Measurements from ENCODE around the gene ACTBL2.

ACTBL2 gene

GRCh38 chr5:57493034-57493433 is 10.4 kb upstream of the ACTBL2 start:
- H3K4me1 ChIP-seq (ENCODE audit: control insufficient read depth, insufficient read depth, low read length, unreplicated experiment), result peaks cover 46% of the 10 kb centered on the region
- no peaks in the 10 kb centered on the region for H3K27me3 ChIP-seq (ENCODE audit: insufficient read depth, low read length)
- H3K27ac ChIP-seq (ENCODE audit: low read depth, low read length), result peak overlapping the region; percentile 11; the same call in 1 of the 2 replicates
- no peak overlapping the region for H2AFZ ChIP-seq (ENCODE audit: low read length, unreplicated experiment)
- H3K4me3 ChIP-seq (ENCODE audit: low read depth, low read length), result no peak overlapping the region
- no peaks in the 10 kb centered on the region for H3K36me3 ChIP-seq (ENCODE audit: insufficient read depth, low read length)
- no peaks in the 10 kb centered on the region for H3K79me2 ChIP-seq (ENCODE audit: control insufficient read depth, insufficient read depth, low read length, unreplicated experiment)

GRCh38 chr5:57492632-57493031 is 10.0 kb upstream of the ACTBL2 start:
- H3K79me2 ChIP-seq (ENCODE audit: control insufficient read depth, insufficient read depth, low read length, unreplicated experiment), result no peaks in the 10 kb centered on the region
- peaks cover 50% of the 10 kb centered on the region for H3K4me1 ChIP-seq (ENCODE audit: control insufficient read depth, insufficient read depth, low read length, unreplicated experiment)
- H3K27me3 ChIP-seq (ENCODE audit: insufficient read depth, low read length), result no peaks in the 10 kb centered on the region
- H2AFZ ChIP-seq (ENCODE audit: low read length, unreplicated experiment), result no peak overlapping the region
- peak overlapping the region; percentile 11; the same call in 1 of the 2 replicates for H3K27ac ChIP-seq (ENCODE audit: low read depth, low read length)
- H3K4me3 ChIP-seq (ENCODE audit: low read depth, low read length), result no peak overlapping the region
- H3K36me3 ChIP-seq (ENCODE audit: insufficient read depth, low read length), result no peaks in the 10 kb centered on the region

- H3K4me3 ChIP-seq (ENCODE audit: low read depth, low read length), result no peak overlapping the region
- peaks cover 54% of the 10 kb centered on the region for H3K4me1 ChIP-seq (ENCODE audit: control insufficient read depth, insufficient read depth, low read length, unreplicated experiment)
- H3K79me2 ChIP-seq (ENCODE audit: control insufficient read depth, insufficient read depth, low read length, unreplicated experiment), result no peaks in the 10 kb centered on the region
- no peak overlapping the region for H2AFZ ChIP-seq (ENCODE audit: low read length, unreplicated experiment)
- H3K27me3 ChIP-seq (ENCODE audit: insufficient read depth, low read length), result no peaks in the 10 kb centered on the region
- H3K27ac ChIP-seq (ENCODE audit: low read depth, low read length), result no peak overlapping the region
- no peaks in the 10 kb centered on the region for H3K36me3 ChIP-seq (ENCODE audit: insufficient read depth, low read length)
Measured at GRCh38 chr5:57491369-57491965, 8.9 kb upstream of the ACTBL2 start.

GRCh38 chr5:57488215-57488955 is 5.8 kb upstream of the ACTBL2 start:
- H3K4me3 ChIP-seq (ENCODE audit: low read depth, low read length), result peak overlapping the region; percentile 52; the same call in 1 of the 2 replicates
- H3K36me3 ChIP-seq (ENCODE audit: insufficient read depth, low read length), result no peaks in the 10 kb centered on the region
- no peaks in the 10 kb centered on the region for H3K79me2 ChIP-seq (ENCODE audit: control insufficient read depth, insufficient read depth, low read length, unreplicated experiment)
- H3K4me1 ChIP-seq (ENCODE audit: control insufficient read depth, insufficient read depth, low read length, unreplicated experiment), result peaks cover 32% of the 10 kb centered on the region
- H3K27ac ChIP-seq (ENCODE audit: low read depth, low read length), result peak overlapping the region; percentile 86
- H2AFZ ChIP-seq (ENCODE audit: low read length, unreplicated experiment), result peak overlapping the region; percentile 66
- no peaks in the 10 kb centered on the region for H3K27me3 ChIP-seq (ENCODE audit: insufficient read depth, low read length)

DNA sequence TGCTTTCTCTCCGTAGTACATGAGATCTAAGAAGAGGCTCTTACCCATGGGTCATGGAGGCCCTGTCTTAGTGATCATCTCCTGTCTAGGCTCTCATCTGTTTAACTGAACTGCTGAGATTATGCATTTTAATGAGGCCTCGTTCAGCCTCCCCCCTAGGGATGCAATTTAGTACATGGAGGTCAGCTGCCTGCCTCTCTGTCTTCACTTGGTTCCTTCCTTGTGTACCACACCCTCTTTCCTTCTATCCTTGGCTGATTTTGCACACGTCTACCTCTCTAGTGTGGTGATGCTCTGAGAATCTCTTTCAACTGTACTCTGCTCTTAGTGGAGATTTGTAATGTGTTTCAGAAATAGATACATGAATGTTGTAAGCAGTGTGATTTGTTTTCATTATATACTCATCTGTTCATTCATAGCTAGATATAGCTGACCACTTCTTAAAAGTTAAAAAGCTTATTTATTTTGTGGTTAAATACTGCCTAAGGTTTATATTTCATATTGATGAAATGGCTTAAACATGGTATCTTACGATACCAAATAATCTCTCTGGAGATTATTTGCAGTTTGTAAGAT is 3.5 kb upstream of the ACTBL2 start:
- Histone ChIP-seq H3K36me3 (ENCODE audit: insufficient read depth, low read length) (no peaks in the 10 kb centered on the region), H3K27ac (ENCODE audit: low read depth, low read length) (no peak overlapping the region), H3K27me3 (ENCODE audit: insufficient read depth, low read length) (no peaks in the 10 kb centered on the region), H3K79me2 (ENCODE audit: control insufficient read depth, insufficient read depth, low read length, unreplicated experiment) (no peaks in the 10 kb centered on the region), H3K4me3 (ENCODE audit: low read depth, low read length) (no peak overlapping the region), H3K4me1 (ENCODE audit: control insufficient read depth, insufficient read depth, low read length, unreplicated experiment) (peaks cover 23% of the 10 kb centered on the region), H2AFZ (ENCODE audit: low read length, unreplicated experiment) (no peak overlapping the region)

GRCh38 chr5:57478826-57479225 is 3.8 kb downstream of the ACTBL2 start:
- Histone ChIP-seq H3K27ac (ENCODE audit: low read depth, low read length) (no peak overlapping the region), H3K36me3 (ENCODE audit: insufficient read depth, low read length) (no peaks in the 10 kb centered on the region; the same call in 1 of the 2 replicates), H3K27me3 (ENCODE audit: insufficient read depth, low read length) (no peaks in the 10 kb centered on the region), H3K79me2 (ENCODE audit: control insufficient read depth, insufficient read depth, low read length, unreplicated experiment) (no peaks in the 10 kb centered on the region), H2AFZ (ENCODE audit: low read length, unreplicated experiment) (no peak overlapping the region), H3K4me1 (ENCODE audit: control insufficient read depth, insufficient read depth, low read length, unreplicated experiment) (no peaks in the 10 kb centered on the region), H3K4me3 (ENCODE audit: low read depth, low read length) (no peak overlapping the region)

DNA sequence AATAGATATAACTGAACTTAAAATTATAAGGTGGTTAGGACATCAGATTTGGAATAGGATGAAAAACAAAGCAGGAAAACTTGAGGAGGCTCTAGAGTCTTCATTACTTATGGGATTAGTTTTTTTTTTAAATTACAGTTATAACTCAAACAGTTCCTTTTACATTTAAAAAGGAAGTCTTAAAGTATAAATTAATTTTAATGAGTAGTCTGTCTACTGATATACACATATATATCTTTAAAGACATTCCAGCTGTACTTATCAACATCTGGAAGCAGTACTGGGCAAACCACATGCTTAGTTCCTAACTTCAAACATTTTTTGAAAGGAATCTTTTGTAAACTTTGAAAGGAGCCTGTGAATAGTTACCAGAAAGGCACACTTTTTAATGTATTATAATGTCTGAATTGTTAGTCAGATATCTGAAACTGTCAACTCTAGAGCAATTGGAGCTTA is 6.0 kb downstream of the ACTBL2 start:
- H3K27ac ChIP-seq (ENCODE audit: low read depth, low read length), result no peak overlapping the region

GRCh38 chr5:57470339-57470738 is 12.3 kb downstream of the ACTBL2 start:
- H3K4me1 ChIP-seq (ENCODE audit: control insufficient read depth, insufficient read depth, low read length, unreplicated experiment), result peaks cover 21% of the 10 kb centered on the region
- no peak overlapping the region for H3K4me3 ChIP-seq (ENCODE audit: low read depth, low read length)
- no peak overlapping the region for H3K27ac ChIP-seq (ENCODE audit: low read depth, low read length)
- no peak overlapping the region for H2AFZ ChIP-seq (ENCODE audit: low read length, unreplicated experiment)
- H3K27me3 ChIP-seq (ENCODE audit: insufficient read depth, low read length), result no peaks in the 10 kb centered on the region
- no peaks in the 10 kb centered on the region for H3K36me3 ChIP-seq (ENCODE audit: insufficient read depth, low read length)
- H3K79me2 ChIP-seq (ENCODE audit: control insufficient read depth, insufficient read depth, low read length, unreplicated experiment), result no peaks in the 10 kb centered on the region

More for the DNA sequence above, 6.0 kb downstream of the ACTBL2 start:
- Histone ChIP-seq H3K36me3 (ENCODE audit: insufficient read depth, low read length) (no peaks in the 10 kb centered on the region; the same call in 1 of the 2 replicates), H3K4me1 (ENCODE audit: control insufficient read depth, insufficient read depth, low read length, unreplicated experiment) (no peaks in the 10 kb centered on the region), H3K4me3 (ENCODE audit: low read depth, low read length) (no peak overlapping the region), H2AFZ (ENCODE audit: low read length, unreplicated experiment) (no peak overlapping the region), H3K27me3 (ENCODE audit: insufficient read depth, low read length) (no peaks in the 10 kb centered on the region), H3K79me2 (ENCODE audit: control insufficient read depth, insufficient read depth, low read length, unreplicated experiment) (no peaks in the 10 kb centered on the region)

DNA sequence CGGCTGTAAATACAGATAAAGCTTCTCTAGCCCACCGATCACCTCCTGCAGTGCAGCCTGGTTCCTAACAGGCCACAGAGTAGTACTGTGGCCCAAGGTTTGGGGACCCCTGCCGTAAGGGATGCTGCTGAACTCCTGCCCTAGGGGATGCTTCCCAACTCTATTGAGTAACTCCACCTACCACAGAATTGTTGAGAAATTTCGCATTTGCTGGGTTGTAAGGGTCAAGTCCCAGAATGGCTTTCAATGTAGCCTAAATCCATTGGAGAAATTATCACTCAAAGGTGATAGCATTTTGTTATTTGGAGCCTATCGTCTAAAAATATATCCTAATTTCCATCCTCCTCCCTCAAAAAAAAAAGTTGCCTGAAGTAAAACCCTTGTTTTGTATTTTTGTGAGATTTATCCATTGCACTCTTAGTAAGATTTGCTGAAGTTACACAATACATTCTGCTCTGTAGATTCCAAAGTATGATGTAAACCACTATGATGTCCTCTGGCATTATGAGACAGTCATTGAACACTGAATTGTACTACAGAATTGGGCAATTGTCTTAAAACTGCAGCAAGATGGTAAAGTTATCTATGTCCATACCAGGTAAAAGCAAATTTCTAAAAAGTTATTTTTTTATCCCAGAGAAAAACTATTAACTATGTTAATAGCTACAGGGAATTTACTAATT is 14.0 kb downstream of the ACTBL2 start:
- H3K27ac ChIP-seq (ENCODE audit: low read depth, low read length), result peak overlapping the region; percentile 51
- no peaks in the 10 kb centered on the region for H3K36me3 ChIP-seq (ENCODE audit: insufficient read depth, low read length)
- H2AFZ ChIP-seq (ENCODE audit: low read length, unreplicated experiment), result peak overlapping the region; percentile 21

DNA sequence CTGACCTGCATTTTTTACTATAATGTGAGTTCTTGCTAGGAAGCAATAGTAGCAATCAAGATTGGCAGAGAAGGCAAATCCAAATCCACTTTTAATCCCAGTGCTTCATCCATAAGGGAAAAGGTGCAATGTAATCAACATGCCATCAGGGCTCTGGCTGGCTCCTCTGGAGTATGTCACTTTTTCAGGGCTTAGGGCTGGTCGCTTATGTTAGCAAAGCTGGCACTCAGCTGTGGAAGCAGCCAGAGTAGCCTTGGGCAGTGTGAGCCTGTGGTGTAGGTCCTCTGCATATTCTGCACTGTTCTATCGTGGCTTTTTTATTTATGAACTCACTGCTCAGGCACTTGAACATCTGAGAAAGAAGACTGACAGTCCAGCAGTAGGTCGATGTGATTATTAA is 16.1 kb downstream of the ACTBL2 start:
- Histone ChIP-seq H3K27ac (ENCODE audit: low read depth, low read length) (no peak overlapping the region), H3K27me3 (ENCODE audit: insufficient read depth, low read length) (no peaks in the 10 kb centered on the region), H3K79me2 (ENCODE audit: control insufficient read depth, insufficient read depth, low read length, unreplicated experiment) (no peaks in the 10 kb centered on the region), H3K36me3 (ENCODE audit: insufficient read depth, low read length) (no peaks in the 10 kb centered on the region), H2AFZ (ENCODE audit: low read length, unreplicated experiment) (no peak overlapping the region), H3K4me1 (ENCODE audit: control insufficient read depth, insufficient read depth, low read length, unreplicated experiment) (peaks cover 21% of the 10 kb centered on the region), H3K4me3 (ENCODE audit: low read depth, low read length) (no peak overlapping the region)

More for the DNA sequence above, 14.0 kb downstream of the ACTBL2 start:
- Histone ChIP-seq H3K79me2 (ENCODE audit: control insufficient read depth, insufficient read depth, low read length, unreplicated experiment) (no peaks in the 10 kb centered on the region), H3K4me3 (ENCODE audit: low read depth, low read length) (no peak overlapping the region), H3K4me1 (ENCODE audit: control insufficient read depth, insufficient read depth, low read length, unreplicated experiment) (peaks cover 21% of the 10 kb centered on the region), H3K27me3 (ENCODE audit: insufficient read depth, low read length) (no peaks in the 10 kb centered on the region)
